Small intestine (tissue), 16 donors: ENCODE data around the gene GRN. TPM values are rescaled to one million over a fixed set of nuclear protein-coding genes. Genes with fewer than 3 reads are reported as not detected.
A peak's percentile ranks its signal among the peaks of the same experiment; 100 is the strongest.

ENCODE experiments used
- DNase-seq, 2 donors: peaks; one replicate each; pipeline versions ENCODE4 v3.0.0 to v3.0.0-alpha.2; 2013
- FAIRE-seq: peaks from 2 replicates; lab custom pipeline; 2012; peaks lifted over from hg19 to GRCh38; lab: Jason Lieb, UNC
- H3K27ac ChIP-seq, 3 donors: one replicate each; pipeline ENCODE4 v1.5.1; 2013; ENCODE audit warnings: low read length in 2 of 3, mild to moderate bottlenecking in 2 of 3, control low read depth in 1 of 3, inconsistent platforms in 1 of 3, low read depth in 1 of 3, moderate library complexity in 1 of 3
- H3K27me3 ChIP-seq, 3 donors: one replicate each; pipeline ENCODE4 v1.6.1; 2013; ENCODE audit warnings: low read length in 3 of 3, inconsistent platforms in 1 of 3; ENCODE audit not compliant: control insufficient read depth in 3 of 3, insufficient read depth in 3 of 3
- H3K36me3 ChIP-seq, 3 donors: one replicate each; pipeline ENCODE4 v1.6.1; 2013; ENCODE audit warnings: low read length in 3 of 3, inconsistent platforms in 1 of 3, low read depth in 1 of 3, mild to moderate bottlenecking in 1 of 3, moderate library complexity in 1 of 3; ENCODE audit not compliant: control insufficient read depth in 3 of 3, insufficient read depth in 2 of 3
- H3K4me1 ChIP-seq, 3 donors: one replicate each; pipeline ENCODE4 v1.6.1; 2013; ENCODE audit warnings: low read length in 2 of 3, inconsistent platforms in 1 of 3, low read depth in 1 of 3, mild to moderate bottlenecking in 1 of 3, moderate library complexity in 1 of 3; ENCODE audit not compliant: control insufficient read depth in 3 of 3, insufficient read depth in 2 of 3
- H3K4me3 ChIP-seq, 3 donors: one replicate each; pipeline ENCODE4 v1.5.1; 2013; ENCODE audit warnings: low read length in 3 of 3, control low read depth in 1 of 3, inconsistent platforms in 1 of 3, low read depth in 1 of 3, mild to moderate bottlenecking in 1 of 3, moderate library complexity in 1 of 3
- H3K9me3 ChIP-seq, 2 donors: one replicate each; pipeline ENCODE4 v1.6.1; 2013; ENCODE audit warnings: low read depth in 1 of 2, low read length in 1 of 2; ENCODE audit not compliant: control insufficient read depth in 2 of 2, insufficient read depth in 1 of 2
- WGBS, 3 donors: extraction: QIAGEN DNeasy Blood & Tissue Kit; methylation state at CpG; one replicate each; pipeline ENCODE4 v1.1.7; 2013; 5-methylcytosine and 5-hydroxymethylcytosine counted together
- long read RNA-seq, 10 donors: transcript quantifications; one replicate each; lab custom pipeline, GENCODE V29; 2026
- polyA plus RNA-seq, 4 donors: library from polyadenylated mRNA; stranded (reverse) in 3 of 4; unstranded in 1 of 4; fragments of 200-250 nt in 3 of 4; fragments of 120-200 nt in 1 of 4; gene quantifications; one replicate each; pipeline versions ENCODE4 v1.2.1 to v1.2.3, GENCODE V29; 2013
- donor health status: healthy with polysubstance abuse.
- donor health status: control.
- donor health status: control.
- donor health status: Bipolar disorder and iron deficiency.
- donor health status: healthy.

Gene GRN
- 100 to 1,000 TPM in 2 of 4 donors, 10 to 100 TPM in 2; 82.3 to 842 (median 111) TPM for polyA plus RNA-seq
- long read RNA-seq, donor 1: 0 reads
- long read RNA-seq, donor 2, transcript GRN-201 (13 exons, 2,342 nt): major isoform, 78 of 123 reads
- long read RNA-seq, donor 2, partial matches to known transcripts: 43 of 123 reads
- long read RNA-seq, donor 2, other reads (novel, unspliced or antisense): 0 of 123 reads
- long read RNA-seq, donor 3, transcript GRN-201 (13 exons, 2,342 nt): major isoform, 48 of 204 reads
- long read RNA-seq, donor 3, partial matches to known transcripts: 145 of 204 reads
- long read RNA-seq, donor 3, other reads (novel, unspliced or antisense): 5 of 204 reads
- long read RNA-seq, donor 4, partial matches to known transcripts: 0 of 1 reads
- long read RNA-seq, donor 4, other reads (novel, unspliced or antisense): 0 of 1 reads
- long read RNA-seq, donor 5, transcript GRN-201 (13 exons, 2,342 nt): major isoform, 22 of 166 reads
- long read RNA-seq, donor 5, partial matches to known transcripts: 141 of 166 reads
- long read RNA-seq, donor 5, other reads (novel, unspliced or antisense): 0 of 166 reads
- long read RNA-seq, donor 6, transcript GRN-201 (13 exons, 2,342 nt): major isoform, 143 of 427 reads
- long read RNA-seq, donor 6, partial matches to known transcripts: 260 of 427 reads
- long read RNA-seq, donor 6, other reads (novel, unspliced or antisense): 18 of 427 reads
- long read RNA-seq, donor 7, transcript GRN-201 (13 exons, 2,342 nt): major isoform, 64 of 93 reads
- long read RNA-seq, donor 7, partial matches to known transcripts: 29 of 93 reads
- long read RNA-seq, donor 7, other reads (novel, unspliced or antisense): 0 of 93 reads
- long read RNA-seq, donor 8, transcript GRN-201 (13 exons, 2,342 nt): major isoform, 10 of 18 reads
- long read RNA-seq, donor 8, partial matches to known transcripts: 7 of 18 reads
- long read RNA-seq, donor 8, other reads (novel, unspliced or antisense): 0 of 18 reads
- long read RNA-seq, donor 9, transcript GRN-201 (13 exons, 2,342 nt): major isoform, 19 of 71 reads
- long read RNA-seq, donor 9, partial matches to known transcripts: 51 of 71 reads
- long read RNA-seq, donor 9, other reads (novel, unspliced or antisense): 0 of 71 reads
- long read RNA-seq, donor 10, transcript GRN-201 (13 exons, 2,342 nt): major isoform, 108 of 198 reads
- long read RNA-seq, donor 10, partial matches to known transcripts: 80 of 198 reads
- long read RNA-seq, donor 10, other reads (novel, unspliced or antisense): 5 of 198 reads

DNA sequence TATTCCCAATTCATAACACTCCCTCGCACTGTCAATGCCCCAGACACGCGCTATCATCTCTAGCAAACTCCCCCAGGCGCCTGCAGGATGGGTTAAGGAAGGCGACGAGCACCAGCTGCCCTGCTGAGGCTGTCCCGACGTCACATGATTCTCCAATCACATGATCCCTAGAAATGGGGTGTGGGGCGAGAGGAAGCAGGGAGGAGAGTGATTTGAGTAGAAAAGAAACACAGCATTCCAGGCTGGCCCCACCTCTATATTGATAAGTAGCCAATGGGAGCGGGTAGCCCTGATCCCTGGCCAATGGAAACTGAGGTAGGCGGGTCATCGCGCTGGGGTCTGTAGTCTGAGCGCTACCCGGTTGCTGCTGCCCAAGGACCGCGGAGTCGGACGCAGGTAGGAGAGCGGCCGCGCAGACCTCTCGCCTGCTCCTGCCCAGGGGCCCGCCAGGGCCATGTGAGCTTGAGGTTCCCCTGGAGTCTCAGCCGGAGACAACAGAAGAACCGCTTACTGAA, at the start of gene GRN:
GRN (plus strand) TSS at position 364 of the 515 bp plus-strand sequence. CDS start 3,863 bp downstream, outside the sequence.
- H3K4me1 ChIP-seq: peaks cover 0 to 16% (median 4%) of the 10 kb centered on the region in 3 donors
- H3K9me3 ChIP-seq: no peaks in the 10 kb centered on the region
- DNase-seq (peak; percentile 99), FAIRE-seq (peak; percentile 5)
- WGBS, 3 donors: 0 to 1% (median 0%) methylated on average over 26 of the region's 26 CpGs
- peak within 1 kb of the TSS; percentile 52 to 84 (median 75) for H3K4me3 ChIP-seq
- H3K27me3 ChIP-seq: no peaks in the 10 kb centered on the region
- peak within 1 kb of the TSS; percentile 78 to 90 (median 89) for H3K27ac ChIP-seq
- peaks cover 0 to 18% (median 0%) of the 10 kb centered on the region in 3 donors for H3K36me3 ChIP-seq

DNA sequence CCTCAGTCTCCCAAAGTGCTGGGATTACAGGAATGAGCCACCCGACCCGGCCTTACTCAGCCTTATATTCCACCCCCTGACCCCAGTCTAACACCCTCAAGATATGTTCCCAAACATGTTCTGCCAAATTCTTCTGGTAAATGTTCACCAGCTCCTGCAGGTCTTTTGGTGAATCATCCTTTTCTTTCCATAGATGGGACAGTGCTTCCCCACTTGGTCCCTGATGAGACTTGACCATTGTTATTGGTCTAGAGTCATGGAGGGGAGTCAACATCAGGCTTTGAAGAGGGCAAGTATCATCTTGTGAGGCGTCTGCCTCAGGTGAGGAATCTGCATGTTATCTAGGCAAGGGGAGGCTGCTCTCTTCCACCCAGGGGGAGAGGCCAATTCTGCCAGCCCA, 47.1 kb upstream of the GRN start:
- H3K4me3 ChIP-seq: no peak overlapping the region
- no peaks in the 10 kb centered on the region for H3K36me3 ChIP-seq
- DNase-seq: no peak
- no peaks in the 10 kb centered on the region for H3K4me1 ChIP-seq
- WGBS, 3 donors: 75 to 91% (median 85%) methylated on average over 3 of the region's 3 CpGs
- H3K27me3 ChIP-seq: no peaks in the 10 kb centered on the region
- no peak overlapping the region for H3K27ac ChIP-seq
- FAIRE-seq: no peak
- no peaks in the 10 kb centered on the region for H3K9me3 ChIP-seq

DNA sequence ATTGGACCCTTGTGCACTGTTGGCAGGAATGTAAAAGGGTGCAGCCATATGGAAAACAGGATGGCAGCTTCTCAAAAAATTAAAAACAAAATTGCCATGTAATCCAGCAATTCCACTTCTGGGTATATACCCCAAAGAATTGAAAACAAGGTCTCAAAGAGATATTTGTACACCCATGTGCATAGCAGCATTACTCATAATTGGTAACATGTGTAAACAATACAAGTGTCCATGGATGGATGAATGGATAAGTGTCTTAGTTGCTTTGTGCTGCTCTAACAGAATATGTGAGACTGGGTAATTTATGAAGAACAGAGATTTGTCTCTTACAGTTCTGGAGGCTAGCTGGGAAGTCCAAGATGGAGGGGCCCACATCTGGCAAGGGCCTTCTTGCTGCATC, 40.5 kb upstream of the GRN start:
- Histone ChIP-seq H3K4me1 (peaks cover 3 to 8% (median 8%) of the 10 kb centered on the region in 3 donors), H3K4me3 (no peak overlapping the region), H3K9me3 (no peaks in the 10 kb centered on the region), H3K27me3 (peaks cover 0 to 13% (median 0%) of the 10 kb centered on the region in 3 donors), H3K36me3 (no peaks in the 10 kb centered on the region), H3K27ac (no peak overlapping the region)
- no peak for DNase-seq
- no peak for FAIRE-seq

DNA sequence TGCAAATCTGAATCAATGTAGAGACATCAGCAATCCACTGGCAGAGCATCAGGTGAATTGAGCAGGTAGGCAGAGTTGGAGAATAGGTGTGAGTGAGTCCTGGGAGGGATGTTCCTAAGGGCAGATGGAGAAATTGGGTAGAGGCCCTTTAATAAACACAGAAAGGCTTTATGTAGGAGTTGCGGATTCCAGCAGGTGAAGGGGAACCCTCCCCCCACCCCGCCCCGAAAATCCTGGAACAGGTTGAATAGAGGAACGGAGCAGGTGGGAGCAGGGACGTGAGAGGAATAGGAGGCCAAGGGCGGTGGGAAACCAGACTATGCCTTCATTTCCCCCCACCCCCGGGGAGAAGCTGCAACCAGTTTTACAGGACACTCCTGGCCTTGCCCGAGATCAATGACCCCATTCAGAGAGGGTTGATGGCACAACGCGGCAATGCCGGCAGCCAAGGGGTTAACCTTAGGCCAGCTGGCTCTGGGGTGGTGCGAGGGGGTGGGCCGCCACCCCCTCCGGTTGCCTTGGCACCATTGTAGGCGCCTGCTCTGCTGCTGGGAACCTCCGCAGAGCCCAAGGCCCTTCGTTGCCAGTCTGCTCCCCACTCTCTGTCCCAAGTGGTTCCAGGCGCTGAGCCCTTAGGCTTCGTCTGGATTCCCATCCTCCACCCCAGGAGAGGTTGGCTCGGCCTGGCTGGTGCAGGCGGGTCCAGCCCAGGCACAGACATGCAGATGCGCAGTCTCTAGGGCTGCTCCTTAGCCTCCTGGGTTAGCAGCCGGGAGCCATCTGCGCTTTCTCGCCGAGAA, 37.5 kb upstream of the GRN start:
- Histone ChIP-seq H3K27ac (peak overlapping the region in 1 of 3 donors; percentile 8), H3K36me3 (no peaks in the 10 kb centered on the region), H3K9me3 (no peaks in the 10 kb centered on the region), H3K4me3 (peak overlapping the region; percentile 10 to 44 (median 34)), H3K27me3 (peaks cover 0 to 13% (median 0%) of the 10 kb centered on the region in 3 donors), H3K4me1 (peaks cover 3 to 15% (median 8%) of the 10 kb centered on the region in 3 donors)
- DNase-seq: peak; percentile 21 to 67
- FAIRE-seq: no peak
- 2 to 3% (median 3%) methylated on average over 26 of the region's 26 CpGs for WGBS, 3 donors

DNA sequence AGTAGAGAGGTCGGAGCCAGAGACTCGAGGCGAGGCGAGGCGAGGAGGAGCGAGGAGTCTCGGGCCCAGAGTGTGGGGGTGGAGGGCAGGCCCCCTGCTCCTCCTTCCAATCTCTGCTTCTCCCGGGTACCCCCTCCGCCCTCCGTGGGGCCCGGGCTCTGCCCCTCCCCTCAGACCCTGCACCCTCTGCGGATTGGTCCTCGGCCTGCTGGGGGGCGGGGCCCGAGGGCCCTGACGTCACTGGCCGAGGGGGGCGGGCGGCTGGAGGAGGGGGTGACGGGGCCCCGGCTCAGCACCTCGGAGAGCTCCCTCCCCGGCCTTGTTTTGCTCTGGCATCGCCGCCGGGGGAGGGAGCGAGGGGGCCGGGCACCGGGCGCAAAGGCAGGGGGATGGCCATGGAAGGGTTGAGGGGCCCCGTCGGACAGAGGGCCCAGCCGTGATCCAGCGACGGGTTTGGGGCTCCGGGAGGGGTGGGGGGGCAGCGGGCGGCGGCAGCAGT, 36.7 kb upstream of the GRN start, which contains the start of gene RUNDC3A:
RUNDC3A (plus strand) TSS at position 282 of the 499 bp plus-strand sequence. CDS start 232 bp downstream, outside the sequence.
- Histone ChIP-seq H3K27me3 (peaks cover 0 to 13% (median 0%) of the 10 kb centered on the region in 3 donors), H3K4me3 (peak within 1 kb of the TSS; percentile 10 to 44 (median 34)), H3K4me1 (peaks cover 3 to 22% (median 8%) of the 10 kb centered on the region in 3 donors), H3K9me3 (no peaks in the 10 kb centered on the region), H3K27ac (peak within 1 kb of the TSS in 1 of 3 donors; percentile 9), H3K36me3 (peaks cover 0 to 2% (median 0%) of the 10 kb centered on the region in 3 donors)
- WGBS, 3 donors: 1% methylated on average over 24 to 39 of the region's 39 CpGs
- FAIRE-seq (no peak), DNase-seq (peak; percentile 44 to 95)

DNA sequence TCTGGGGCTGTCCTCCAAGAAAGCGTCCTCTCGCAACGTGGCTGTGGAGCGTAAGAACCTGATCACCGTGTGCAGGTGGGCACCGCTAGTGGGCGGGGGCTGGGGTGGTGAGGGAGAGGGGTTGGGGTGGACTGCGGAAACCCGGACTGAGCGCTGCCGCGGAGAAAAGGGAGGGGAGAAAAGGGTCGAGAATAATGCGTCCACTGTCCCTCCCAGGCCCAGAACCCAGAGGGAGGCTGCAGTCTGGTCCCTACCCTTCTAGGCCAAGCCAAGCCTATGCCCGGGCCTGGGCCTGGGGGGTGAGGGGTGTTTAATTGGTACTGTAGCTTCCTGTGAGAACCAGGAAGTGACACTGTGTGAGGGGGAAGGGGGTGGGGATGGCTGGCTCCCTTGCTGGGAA, 36.2 kb upstream of the GRN start:
- DNase-seq (no peak), FAIRE-seq (no peak)
- Histone ChIP-seq H3K9me3 (no peaks in the 10 kb centered on the region), H3K4me3 (peak overlapping the region in 2 of 3 donors; percentile 34 to 44), H3K36me3 (peaks cover 0 to 2% (median 0%) of the 10 kb centered on the region in 3 donors), H3K27ac (peak overlapping the region in 1 of 3 donors; percentile 9), H3K4me1 (peaks cover 3 to 24% (median 8%) of the 10 kb centered on the region in 3 donors), H3K27me3 (peaks cover 0 to 13% (median 1%) of the 10 kb centered on the region in 3 donors)
- WGBS, 3 donors: 2 to 3% (median 3%) methylated on average over 14 to 15 of the region's 15 CpGs

DNA sequence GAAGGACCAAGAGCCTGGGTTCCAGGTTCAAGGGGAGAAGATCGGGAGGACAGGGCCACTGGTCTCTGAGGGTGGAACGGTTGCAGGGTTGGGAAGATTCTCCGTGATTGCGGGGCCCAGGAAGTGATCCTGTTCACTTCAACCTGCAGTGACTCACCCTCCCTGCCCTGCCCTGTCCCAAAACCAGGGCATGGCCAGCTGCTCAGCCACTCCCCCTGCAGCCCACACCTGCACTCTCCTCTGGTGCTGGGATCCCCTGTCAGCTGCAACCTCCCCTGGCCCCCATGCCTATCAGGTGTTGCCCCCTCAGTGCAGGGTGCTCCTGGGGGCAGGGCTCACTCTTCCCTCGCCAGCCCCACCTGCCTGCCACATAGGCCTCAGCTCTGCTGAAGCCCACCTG, 35.6 kb upstream of the GRN start:
- peaks cover 0 to 2% (median 0%) of the 10 kb centered on the region in 3 donors for H3K36me3 ChIP-seq
- peak overlapping the region in 1 of 3 donors; percentile 44 for H3K4me3 ChIP-seq
- no peak overlapping the region for H3K27ac ChIP-seq
- FAIRE-seq (no peak), DNase-seq (no peak)
- no peaks in the 10 kb centered on the region for H3K9me3 ChIP-seq
- H3K4me1 ChIP-seq: peaks cover 3 to 30% (median 8%) of the 10 kb centered on the region in 3 donors
- 35 to 46% (median 38%) methylated on average over 5 of the region's 5 CpGs for WGBS, 3 donors
- peaks cover 0 to 20% (median 7%) of the 10 kb centered on the region in 3 donors for H3K27me3 ChIP-seq
